AG09309 (cell line): Measurements from ENCODE around the gene RPS6KB1.
"Not testable (repeated sequence)": the region's sequence is repeated elsewhere in the genome, so short reads cannot be mapped to it uniquely, and the experiment has no call there.

Source experiments
- DNase-seq: peaks from one replicate; pipeline ENCODE4 v3.0.0-alpha.2; 2010; ENCODE audit warnings: low read depth
- H3K4me3 ChIP-seq: 2 replicates; pipeline ENCODE4 v1.5.1; 2011; ENCODE audit warnings: mild to moderate bottlenecking, low read depth, low read length, moderate library complexity; ENCODE audit not compliant: control insufficient read depth
- CTCF ChIP-seq: IDR thresholded peaks from 2 replicates; pipeline ENCODE4 v1.5.1; 2011; ENCODE audit warnings: mild to moderate bottlenecking, low read depth, low read length, inconsistent platforms; ENCODE audit not compliant: insufficient read depth, control insufficient read depth; ENCODE audit errors: missing control alignments

The RPS6KB1 gene

GRCh38 chr17:59892924-59893675 lies at the start of gene RPS6KB1, which contains the start of gene TUBD1:
Gene RPS6KB1 (plus strand): TSS chr17:59893121. CDS start chr17:59893185, 64 bp downstream.
Gene TUBD1 (minus strand): TSS chr17:59892943. CDS start chr17:59891002, 1,941 bp downstream.
- peak; percentile 98 for DNase-seq
- H3K4me3 ChIP-seq, result peak within 1 kb of the TSS; percentile 99
- TF ChIP-seq CTCF, result no peak

DNA sequence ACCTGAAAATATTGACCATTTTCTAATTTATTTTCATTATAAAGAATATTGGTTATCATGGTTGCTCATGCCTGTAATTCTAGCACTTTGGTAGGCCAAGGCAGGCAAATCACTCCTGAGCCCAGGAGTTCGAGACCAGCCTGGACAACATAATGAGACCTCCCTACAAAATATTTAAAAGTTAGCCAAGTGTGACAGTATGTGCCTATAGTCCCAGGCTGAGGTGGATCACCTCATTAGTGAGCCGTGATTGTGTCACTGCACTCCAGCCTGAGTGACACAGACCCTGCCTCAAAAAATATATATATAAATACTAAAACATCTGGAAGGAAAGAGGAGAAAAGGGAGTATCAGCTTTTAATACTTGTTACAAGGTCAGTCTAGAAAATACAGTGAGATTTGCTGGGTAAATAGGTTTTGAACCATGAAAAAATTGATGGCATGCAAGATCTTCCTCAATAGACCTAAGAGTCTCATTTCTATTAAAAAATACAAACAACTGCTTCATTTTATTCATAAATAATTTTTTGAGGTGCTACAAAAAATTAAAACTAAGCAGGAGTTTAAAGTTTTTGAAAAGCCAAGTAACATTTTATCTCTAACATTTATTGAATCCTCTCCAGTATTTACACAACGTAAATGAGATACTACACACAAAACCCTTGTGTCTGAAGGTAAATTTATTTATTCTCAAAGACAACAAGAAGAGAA lies 47.9 kb upstream of the RPS6KB1 start:
- TF ChIP-seq CTCF, result no peak
- no peak overlapping the region for H3K4me3 ChIP-seq
- DNase-seq, result no peak

GRCh38 chr17:59845595-59846393 lies 47.1 kb upstream of the RPS6KB1 start:
- no peak overlapping the region for H3K4me3 ChIP-seq
- TF ChIP-seq CTCF, result no peak
- no peak for DNase-seq

GRCh38 chr17:59846394-59847165 lies 46.3 kb upstream of the RPS6KB1 start:
- no peak overlapping the region for H3K4me3 ChIP-seq
- no peak for DNase-seq

DNA sequence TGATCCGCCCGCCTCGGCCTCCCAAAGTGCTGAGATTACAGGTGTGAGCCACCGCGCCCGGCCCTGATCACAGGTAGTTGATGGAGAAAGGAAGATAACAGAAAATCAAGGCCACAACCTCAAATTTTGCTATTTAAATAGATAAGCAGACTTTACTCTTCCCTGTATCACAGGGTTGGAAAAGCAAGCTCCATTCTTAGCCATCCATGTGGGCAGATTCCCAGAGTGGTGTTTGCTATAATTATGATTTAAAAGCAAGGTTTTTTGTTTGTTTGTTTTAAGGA lies 44.6 kb upstream of the RPS6KB1 start:
- no peak for TF ChIP-seq CTCF
- H3K4me3 ChIP-seq, result no peak overlapping the region
- DNase-seq, result no peak

More at GRCh38 chr17:59846394-59847165, 46.3 kb upstream of the RPS6KB1 start:
- peak; percentile 4 for TF ChIP-seq CTCF

DNA sequence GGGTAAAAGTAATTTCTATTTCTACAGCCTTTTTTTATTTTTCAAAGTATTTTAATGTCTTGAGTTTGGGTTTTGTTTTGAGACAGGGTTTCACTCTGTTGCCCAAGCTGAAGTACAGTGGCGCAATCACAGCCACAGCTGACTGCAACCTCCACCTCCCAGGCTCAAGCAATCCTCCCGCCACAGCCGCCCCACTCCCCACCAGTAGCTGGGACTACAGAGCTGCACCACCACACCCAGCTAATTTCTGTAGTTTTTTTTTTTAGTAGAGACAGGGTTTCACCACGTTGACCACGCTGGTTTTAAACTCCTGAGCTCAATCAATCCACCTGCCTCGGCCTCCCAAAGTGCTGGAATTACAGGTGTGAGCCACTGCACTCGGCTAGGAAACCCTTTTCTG lies 44.1 kb upstream of the RPS6KB1 start:
- DNase-seq, result no peak
- no peak for TF ChIP-seq CTCF
- no peak overlapping the region for H3K4me3 ChIP-seq

- DNase-seq, H3K4me3 ChIP-seq: not testable (repeated sequence)
Observed at GRCh38 chr17:59850311-59850710, 42.6 kb upstream of the RPS6KB1 start.
